ENCODE data around the gene AIPL1.
A peak's percentile ranks its signal among the peaks of the same experiment; 100 is the strongest.

AIPL1 gene

DNA sequence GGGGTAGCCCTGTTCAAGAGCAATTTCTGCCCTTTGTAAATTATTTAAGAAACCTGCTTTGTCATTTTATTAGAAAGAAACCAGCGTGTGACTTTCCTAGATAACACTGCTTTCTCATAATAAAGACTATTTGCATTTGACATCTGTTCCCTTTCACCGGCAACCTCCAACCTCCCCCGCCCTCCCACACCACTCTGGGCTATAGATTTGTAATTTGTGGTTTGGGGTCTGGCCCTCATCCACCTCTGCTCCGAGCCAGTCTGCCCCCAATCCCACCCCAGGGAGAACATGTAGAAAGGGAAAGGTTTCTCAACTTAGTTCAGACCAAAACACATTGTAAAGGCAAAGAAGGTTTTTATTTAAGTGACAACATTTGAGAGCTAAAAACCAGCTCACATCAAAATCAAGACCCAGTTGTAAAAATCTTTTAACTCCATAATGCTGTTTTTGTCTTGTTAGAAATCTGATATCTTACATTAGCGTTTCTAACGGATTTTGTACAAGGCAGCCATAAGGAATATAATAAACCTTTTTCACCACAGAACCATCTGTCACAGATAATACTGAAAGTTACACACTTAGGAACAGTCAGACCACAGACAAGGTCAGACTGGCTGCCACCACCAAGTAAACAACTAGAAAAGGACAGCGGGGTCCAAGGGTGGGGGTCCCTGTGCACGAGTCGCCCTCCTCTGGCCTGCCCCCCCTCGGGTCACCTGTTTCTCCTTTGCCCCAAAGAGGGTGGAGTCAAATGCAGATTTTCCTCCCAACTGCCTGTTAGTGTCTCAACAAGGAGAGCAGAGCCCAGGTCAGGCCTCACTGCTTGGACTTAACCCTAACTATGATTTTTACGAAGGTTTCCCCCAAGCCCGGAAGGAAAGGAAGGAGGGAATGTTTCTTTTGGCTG lies 16.3 kb upstream of the AIPL1 start:
- DNase-seq (ENCODE audit: low spot score) (no peak), FAIRE-seq (no peak)

DNA sequence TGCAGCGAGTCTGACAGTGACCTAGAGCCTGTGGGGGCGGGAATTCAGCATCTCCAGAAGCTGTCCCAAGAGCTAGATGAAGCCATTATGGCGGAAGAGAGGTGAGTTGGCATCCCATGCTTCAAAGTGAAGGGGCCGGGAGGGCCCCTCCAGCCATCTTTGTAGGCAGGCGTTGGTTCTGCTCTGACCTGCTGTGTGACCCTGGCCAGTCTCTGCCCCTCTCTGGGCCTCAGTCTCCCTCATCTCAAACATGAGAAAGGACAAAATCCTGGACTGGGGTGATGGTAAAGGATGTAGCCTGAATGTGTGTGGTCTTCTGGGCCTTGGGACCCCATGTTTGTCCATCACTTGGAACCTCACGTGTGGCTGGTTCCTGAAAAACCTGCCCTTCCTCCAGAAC lies 14.4 kb upstream of the AIPL1 start:
- FAIRE-seq = no peak
- no peak for DNase-seq (ENCODE audit: low spot score)

GRCh38 chr17:6448473-6448872 lies 13.6 kb upstream of the AIPL1 start:
- no peak for DNase-seq (ENCODE audit: low spot score)
- FAIRE-seq = no peak

- DNase-seq (ENCODE audit: low spot score) = no peak
- no peak for FAIRE-seq
Observed at GRCh38 chr17:6446516-6447100, 11.7 kb upstream of the AIPL1 start.

DNA sequence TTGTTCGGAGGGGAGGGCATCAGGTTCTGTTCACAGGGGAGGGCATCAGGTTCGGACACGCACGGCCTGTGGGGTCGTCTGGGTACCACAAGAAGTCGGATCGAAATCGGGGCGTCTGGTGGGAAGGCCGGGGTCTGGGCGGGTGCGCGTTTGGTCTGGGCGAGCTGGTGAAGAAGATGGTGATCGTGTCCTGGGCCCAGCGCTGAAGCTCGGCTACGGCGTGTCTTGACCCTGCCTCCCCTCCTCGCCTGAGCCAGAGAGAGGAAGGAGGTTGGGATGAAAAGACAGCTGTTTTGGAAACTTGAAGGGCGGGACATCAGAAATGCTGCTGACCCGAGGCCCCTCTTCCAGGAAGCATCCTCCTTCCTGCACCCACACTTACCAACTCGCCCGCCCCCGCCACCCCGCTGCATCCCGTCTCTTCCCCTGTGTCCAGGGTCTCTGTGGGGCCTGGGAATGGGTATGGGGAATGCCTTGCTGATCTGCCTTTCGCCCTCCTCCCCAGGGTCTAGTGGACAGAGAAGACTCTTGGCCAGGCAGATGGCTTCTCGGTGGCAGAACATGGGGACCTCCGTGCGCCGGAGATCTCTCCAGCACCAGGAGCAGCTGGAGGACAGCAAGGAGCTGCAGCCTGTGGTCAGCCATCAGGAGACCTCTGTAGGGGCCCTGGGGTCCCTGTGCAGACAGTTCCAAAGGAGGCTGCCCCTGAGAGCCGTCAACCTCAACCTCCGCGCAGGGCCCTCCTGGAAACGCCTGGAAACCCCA lies 9.8 kb upstream of the AIPL1 start:
- no peak for DNase-seq (ENCODE audit: low spot score)
- no peak for FAIRE-seq

GRCh38 chr17:6443692-6444570 lies 9.0 kb upstream of the AIPL1 start, which contains the start of gene PIMREG:
Gene PIMREG (plus strand): TSS chr17:6444455. CDS start chr17:6445111, 656 bp downstream.
- DNase-seq (ENCODE audit: low spot score) = peak; percentile 96
- peak; percentile 85 for FAIRE-seq

DNA sequence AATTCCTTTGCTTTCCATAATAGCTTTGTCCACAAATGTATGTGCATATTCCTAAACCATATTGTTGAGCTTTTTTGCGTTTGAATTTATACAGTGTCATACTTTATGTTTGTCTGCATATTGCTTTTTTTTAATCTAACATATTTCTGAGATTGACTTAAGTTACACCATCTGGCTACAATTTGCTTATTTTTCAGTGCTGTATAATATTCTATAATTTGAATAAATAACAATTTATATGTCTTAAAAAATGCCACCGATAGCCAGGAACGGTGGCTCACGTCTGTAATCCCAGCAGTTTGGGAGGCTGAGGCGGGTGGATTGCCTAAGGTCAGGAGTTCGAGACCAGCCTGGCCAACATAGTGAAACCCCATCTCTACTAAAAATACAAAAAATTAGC lies 7.9 kb upstream of the AIPL1 start:
- DNase-seq (ENCODE audit: low spot score) (no peak), FAIRE-seq (no peak)

DNA sequence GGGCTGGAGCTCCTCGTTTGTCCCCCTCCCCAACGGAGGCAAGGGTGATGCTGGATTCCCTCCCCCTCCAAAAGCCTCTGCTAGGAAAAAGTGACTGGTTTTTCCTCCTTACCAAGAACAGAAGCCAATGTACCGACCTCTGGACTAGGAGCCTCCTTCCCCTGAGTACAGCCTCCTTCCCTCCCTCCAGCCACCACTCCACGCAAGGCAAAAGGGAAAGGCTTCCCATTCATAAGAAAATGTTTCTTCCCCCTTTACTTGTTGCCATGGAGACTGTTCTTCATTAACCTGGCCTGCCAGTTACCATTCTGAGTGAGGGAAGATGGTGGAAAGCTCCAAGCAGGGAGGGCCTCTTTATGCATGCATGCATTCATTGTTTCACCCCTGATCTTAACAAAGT lies 5.0 kb upstream of the AIPL1 start:
- no peak for FAIRE-seq
- no peak for DNase-seq (ENCODE audit: low spot score)

GRCh38 chr17:6437956-6438355 lies 3.0 kb upstream of the AIPL1 start:
- FAIRE-seq = no peak
- no peak for DNase-seq (ENCODE audit: low spot score)

- no peak for DNase-seq (ENCODE audit: low spot score)
Observed at GRCh38 chr17:6437466-6437865, 2.5 kb upstream of the AIPL1 start.

GRCh38 chr17:6435968-6436367 lies 1.0 kb upstream of the AIPL1 start:
- DNase-seq (ENCODE audit: low spot score) = peak; percentile 72
- FAIRE-seq = no peak

More at GRCh38 chr17:6437466-6437865, 2.5 kb upstream of the AIPL1 start:
- no peak for FAIRE-seq

- no peak for FAIRE-seq
- DNase-seq (ENCODE audit: low spot score) = no peak
Observed at GRCh38 chr17:6430769-6431168, 4.2 kb downstream of the AIPL1 start.

DNA sequence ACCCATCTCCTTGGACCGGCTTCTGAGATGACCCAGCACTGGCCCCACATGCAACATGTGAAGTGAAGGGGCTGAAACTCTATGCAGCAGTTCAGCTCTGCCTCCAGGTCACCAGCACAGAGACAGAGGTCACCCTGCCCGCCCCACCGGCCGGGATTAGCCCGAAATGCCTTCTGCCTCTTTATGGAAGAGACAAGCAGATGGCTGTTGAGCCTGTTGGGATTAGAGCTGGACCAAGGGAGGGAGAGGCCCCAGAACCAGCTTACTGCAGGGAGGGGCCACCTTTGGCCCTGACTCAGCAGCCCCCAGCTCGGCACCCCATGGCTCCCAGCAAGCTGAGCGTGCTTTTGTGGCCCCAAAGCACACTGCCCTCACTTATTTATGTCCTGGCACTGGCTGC lies 5.7 kb downstream of the AIPL1 start:
- DNase-seq (ENCODE audit: low spot score) (no peak), FAIRE-seq (no peak)

GRCh38 chr17:6428207-6428965 lies 6.5 kb downstream of the AIPL1 start:
- DNase-seq (ENCODE audit: low spot score) (no peak), FAIRE-seq (no peak)

DNA sequence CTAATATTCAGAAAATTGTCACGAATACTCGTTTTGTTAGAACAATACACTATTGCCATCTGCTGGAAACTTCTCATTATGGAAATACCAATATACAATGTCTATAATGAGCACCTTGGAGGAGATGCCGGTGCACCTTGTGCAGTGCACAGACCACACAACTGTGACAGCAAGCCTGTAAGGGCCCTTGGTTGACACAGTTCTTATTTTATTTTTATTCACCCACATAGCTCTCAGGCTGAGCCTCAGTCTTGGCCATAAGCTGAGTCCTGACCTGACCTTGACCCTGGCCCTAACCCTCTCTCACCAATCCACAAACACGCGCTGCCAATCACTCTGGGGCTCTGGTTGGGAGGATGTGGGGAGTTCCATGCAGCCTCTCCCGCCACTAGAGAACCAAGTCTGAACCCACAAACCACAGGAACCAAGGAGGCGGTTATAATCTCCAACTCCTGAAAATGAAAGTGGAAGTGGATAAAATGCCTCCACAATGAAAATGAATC lies 7.6 kb downstream of the AIPL1 start:
- DNase-seq (ENCODE audit: low spot score) (no peak), FAIRE-seq (no peak)

GRCh38 chr17:6426356-6427101 lies 8.4 kb downstream of the AIPL1 start:
- FAIRE-seq (no peak), DNase-seq (ENCODE audit: low spot score) (no peak)

GRCh38 chr17:6425407-6425806 lies 9.5 kb downstream of the AIPL1 start:
- no peak for FAIRE-seq

GRCh38 chr17:6423931-6424330 lies 11.0 kb downstream of the AIPL1 start:
- FAIRE-seq (no peak), DNase-seq (ENCODE audit: low spot score) (no peak)

More at GRCh38 chr17:6425407-6425806, 9.5 kb downstream of the AIPL1 start:
- no peak for DNase-seq (ENCODE audit: low spot score)

DNA sequence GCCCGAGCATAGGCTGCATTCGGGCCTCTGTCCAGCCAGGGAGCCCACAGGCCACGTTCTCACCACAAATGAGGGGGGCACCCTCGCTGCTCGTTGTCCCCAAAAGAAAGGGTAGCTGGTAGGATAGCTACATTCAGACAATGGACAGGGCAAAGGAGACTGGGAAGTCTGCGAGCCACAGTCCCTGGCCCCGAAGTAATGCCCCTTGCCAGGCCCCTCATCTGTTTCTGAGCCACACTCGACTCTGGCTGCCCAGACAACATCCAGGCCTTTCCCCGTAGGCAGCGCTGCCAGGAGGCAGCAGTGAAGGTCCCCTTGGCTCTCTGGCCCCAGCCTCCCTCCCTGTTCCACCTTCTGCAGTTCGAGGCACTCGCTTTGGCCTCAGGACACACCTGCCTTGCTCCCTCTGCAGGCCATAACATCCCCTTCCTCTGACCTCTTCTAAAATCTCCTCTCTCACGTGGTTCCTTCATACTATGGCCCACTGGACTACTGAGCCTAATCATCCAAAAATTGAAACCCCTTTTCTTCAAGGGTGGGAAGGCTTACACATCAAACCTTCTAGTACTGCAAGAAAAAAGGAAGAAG lies 12.2 kb downstream of the AIPL1 start:
- FAIRE-seq = no peak
- DNase-seq (ENCODE audit: low spot score) = no peak
